Measurements from ENCODE around the gene HPX. TPM values are rescaled to one million over a fixed set of nuclear protein-coding genes. Genes with fewer than 3 reads are reported as not detected.
A peak's percentile ranks its signal among the peaks of the same experiment; 100 is the strongest.

Gene HPX
- total and polyA plus RNA-seq, 2 of the 13 experiments (the other 11 are each of a cell fraction or from before 2014, with no cell fraction given): 9.2 to 57.4 TPM

DNA sequence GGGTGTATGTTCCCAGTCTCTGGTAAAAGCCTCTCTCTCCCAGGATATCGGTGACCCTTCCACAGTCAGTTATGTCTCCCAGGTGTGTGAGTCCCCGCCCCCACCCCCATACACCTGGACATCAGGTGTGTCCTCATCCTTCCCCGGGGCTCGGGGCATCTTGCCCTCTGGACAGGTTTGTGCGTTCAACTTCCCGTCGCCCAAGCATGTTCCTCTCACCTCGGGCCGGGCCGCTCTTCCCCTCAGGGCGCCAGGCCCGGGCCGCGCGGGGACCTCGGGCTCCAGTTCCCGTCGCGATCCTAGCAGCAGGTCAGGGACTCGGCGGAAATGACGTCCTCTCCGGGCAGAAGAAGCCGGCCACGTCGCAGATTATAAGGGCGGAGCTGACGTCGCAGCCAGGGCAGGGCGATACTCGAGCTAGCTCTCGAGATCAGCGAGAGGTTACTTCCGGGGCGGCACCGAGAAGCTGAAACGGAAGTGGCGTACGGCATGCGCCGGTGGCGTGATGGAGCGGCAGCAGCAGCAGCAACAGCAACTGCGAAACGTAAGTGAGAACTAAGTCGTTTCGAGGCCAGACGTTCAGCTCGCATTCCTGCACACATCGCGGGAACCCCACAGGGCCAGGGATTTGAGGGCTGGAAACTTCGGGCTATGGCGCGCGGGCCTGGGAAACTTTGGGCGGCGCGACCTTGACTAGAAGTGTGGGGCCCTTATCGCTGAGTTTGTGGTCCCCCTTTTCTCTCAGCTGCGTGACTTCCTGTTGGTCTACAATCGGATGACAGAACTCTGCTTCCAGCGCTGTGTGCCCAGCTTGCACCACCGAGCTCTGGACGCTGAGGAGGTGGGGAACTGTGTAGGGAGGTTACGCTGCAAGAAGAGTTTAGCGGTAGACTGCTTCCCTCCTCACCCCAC, 40.5 kb upstream of the HPX start, which contains the start of the genes ARFIP2 and TIMM10B (continued):
- TF ChIP-seq, protein P1, sequence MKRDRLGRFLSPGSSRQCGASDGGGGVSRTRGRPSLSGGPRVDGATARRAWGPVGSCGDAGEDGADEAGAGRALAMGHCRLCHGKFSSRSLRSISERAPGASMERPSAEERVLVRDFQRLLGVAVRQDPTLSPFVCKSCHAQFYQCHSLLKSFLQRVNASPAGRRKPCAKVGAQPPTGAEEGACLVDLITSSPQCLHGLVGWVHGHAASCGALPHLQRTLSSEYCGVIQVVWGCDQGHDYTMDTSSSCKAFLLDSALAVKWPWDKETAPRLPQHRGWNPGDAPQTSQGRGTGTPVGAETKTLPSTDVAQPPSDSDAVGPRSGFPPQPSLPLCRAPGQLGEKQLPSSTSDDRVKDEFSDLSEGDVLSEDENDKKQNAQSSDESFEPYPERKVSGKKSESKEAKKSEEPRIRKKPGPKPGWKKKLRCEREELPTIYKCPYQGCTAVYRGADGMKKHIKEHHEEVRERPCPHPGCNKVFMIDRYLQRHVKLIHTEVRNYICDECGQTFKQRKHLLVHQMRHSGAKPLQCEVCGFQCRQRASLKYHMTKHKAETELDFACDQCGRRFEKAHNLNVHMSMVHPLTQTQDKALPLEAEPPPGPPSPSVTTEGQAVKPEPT (CRISPR knock-in tag; IDR thresholded peaks at IDR 0.05; ENCODE audit: low read depth): no peak
- TF ChIP-seq TCF12 (IDR thresholded peaks at IDR 0.05): no peak
- TF ChIP-seq TCF12 (CRISPR knock-in tag; IDR thresholded peaks at IDR 0.05): no peak
- TF ChIP-seq, protein P2, sequence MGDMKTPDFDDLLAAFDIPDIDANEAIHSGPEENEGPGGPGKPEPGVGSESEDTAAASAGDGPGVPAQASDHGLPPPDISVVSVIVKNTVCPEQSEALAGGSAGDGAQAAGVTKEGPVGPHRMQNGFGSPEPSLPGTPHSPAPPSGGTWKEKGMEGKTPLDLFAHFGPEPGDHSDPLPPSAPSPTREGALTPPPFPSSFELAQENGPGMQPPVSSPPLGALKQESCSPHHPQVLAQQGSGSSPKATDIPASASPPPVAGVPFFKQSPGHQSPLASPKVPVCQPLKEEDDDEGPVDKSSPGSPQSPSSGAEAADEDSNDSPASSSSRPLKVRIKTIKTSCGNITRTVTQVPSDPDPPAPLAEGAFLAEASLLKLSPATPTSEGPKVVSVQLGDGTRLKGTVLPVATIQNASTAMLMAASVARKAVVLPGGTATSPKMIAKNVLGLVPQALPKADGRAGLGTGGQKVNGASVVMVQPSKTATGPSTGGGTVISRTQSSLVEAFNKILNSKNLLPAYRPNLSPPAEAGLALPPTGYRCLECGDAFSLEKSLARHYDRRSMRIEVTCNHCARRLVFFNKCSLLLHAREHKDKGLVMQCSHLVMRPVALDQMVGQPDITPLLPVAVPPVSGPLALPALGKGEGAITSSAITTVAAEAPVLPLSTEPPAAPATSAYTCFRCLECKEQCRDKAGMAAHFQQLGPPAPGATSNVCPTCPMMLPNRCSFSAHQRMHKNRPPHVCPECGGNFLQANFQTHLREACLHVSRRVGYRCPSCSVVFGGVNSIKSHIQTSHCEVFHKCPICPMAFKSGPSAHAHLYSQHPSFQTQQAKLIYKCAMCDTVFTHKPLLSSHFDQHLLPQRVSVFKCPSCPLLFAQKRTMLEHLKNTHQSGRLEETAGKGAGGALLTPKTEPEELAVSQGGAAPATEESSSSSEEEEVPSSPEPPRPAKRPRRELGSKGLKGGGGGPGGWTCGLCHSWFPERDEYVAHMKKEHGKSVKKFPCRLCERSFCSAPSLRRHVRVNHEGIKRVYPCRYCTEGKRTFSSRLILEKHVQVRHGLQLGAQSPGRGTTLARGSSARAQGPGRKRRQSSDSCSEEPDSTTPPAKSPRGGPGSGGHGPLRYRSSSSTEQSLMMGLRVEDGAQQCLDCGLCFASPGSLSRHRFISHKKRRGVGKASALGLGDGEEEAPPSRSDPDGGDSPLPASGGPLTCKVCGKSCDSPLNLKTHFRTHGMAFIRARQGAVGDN (CRISPR knock-in tag; IDR thresholded peaks at IDR 0.05): peak; percentile 98
- peak; percentile 60; the same call in 1 of the 2 replicates for TF ChIP-seq ZNF468 (CRISPR knock-in tag; IDR thresholded peaks at IDR 0.05)
- TF ChIP-seq, protein P3, sequence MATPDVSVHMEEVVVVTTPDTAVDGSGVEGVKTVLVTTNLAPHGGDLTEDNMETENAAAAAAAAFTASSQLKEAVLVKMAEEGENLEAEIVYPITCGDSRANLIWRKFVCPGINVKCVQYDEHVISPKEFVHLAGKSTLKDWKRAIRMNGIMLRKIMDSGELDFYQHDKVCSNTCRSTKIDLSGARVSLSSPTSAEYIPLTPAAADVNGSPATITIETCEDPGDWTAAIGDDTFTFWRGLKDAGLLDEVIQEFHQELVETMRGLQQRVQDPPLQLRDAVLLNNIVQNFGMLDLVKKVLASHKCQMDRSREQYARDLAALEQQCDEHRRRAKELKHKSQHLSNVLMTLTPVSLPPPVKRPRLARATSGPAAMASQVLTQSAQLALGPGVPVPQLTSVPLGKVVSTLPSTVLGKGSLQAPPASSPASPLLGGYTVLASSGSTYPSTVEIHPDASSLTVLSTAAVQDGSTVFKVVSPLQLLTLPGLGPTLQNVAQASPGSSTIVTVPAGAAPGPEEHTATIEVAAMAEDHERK (CRISPR knock-in tag; IDR thresholded peaks at IDR 0.05; ENCODE audit: low read depth): peak; percentile 34; the same call in 1 of the 2 replicates
- TF ChIP-seq KDM5A (IDR thresholded peaks at IDR 0.05; ENCODE audit: borderline replicate concordance, low read length): peak; percentile 82
- no peak for TF ChIP-seq RFXANK (CRISPR knock-in tag; IDR thresholded peaks at IDR 0.05)
- no peak for TF ChIP-seq FOXM1 (CRISPR knock-in tag; IDR thresholded peaks at IDR 0.05)
- TF ChIP-seq TOE1 (CRISPR knock-in tag; IDR thresholded peaks at IDR 0.05): no peak; the same call in 1 of the 2 replicates
- TF ChIP-seq ZNF12 (CRISPR knock-in tag; IDR thresholded peaks at IDR 0.05): no peak; the same call in 1 of the 2 replicates
- peak; percentile 22; the same call in 1 of the 2 replicates for TF ChIP-seq ZFP82 (CRISPR knock-in tag; IDR thresholded peaks at IDR 0.05; ENCODE audit: borderline replicate concordance)
- TF ChIP-seq, protein P4, sequence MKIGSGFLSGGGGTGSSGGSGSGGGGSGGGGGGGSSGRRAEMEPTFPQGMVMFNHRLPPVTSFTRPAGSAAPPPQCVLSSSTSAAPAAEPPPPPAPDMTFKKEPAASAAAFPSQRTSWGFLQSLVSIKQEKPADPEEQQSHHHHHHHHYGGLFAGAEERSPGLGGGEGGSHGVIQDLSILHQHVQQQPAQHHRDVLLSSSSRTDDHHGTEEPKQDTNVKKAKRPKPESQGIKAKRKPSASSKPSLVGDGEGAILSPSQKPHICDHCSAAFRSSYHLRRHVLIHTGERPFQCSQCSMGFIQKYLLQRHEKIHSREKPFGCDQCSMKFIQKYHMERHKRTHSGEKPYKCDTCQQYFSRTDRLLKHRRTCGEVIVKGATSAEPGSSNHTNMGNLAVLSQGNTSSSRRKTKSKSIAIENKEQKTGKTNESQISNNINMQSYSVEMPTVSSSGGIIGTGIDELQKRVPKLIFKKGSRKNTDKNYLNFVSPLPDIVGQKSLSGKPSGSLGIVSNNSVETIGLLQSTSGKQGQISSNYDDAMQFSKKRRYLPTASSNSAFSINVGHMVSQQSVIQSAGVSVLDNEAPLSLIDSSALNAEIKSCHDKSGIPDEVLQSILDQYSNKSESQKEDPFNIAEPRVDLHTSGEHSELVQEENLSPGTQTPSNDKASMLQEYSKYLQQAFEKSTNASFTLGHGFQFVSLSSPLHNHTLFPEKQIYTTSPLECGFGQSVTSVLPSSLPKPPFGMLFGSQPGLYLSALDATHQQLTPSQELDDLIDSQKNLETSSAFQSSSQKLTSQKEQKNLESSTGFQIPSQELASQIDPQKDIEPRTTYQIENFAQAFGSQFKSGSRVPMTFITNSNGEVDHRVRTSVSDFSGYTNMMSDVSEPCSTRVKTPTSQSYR (CRISPR knock-in tag; IDR thresholded peaks at IDR 0.05; ENCODE audit: borderline replicate concordance): no peak; the same call in 1 of the 2 replicates
- TF ChIP-seq SMAD3 (CRISPR knock-in tag; IDR thresholded peaks at IDR 0.05): no peak; the same call in 1 of the 2 replicates
- TF ChIP-seq, protein P5, sequence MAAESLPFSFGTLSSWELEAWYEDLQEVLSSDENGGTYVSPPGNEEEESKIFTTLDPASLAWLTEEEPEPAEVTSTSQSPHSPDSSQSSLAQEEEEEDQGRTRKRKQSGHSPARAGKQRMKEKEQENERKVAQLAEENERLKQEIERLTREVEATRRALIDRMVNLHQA (CRISPR knock-in tag; IDR thresholded peaks at IDR 0.05): no peak
- TF ChIP-seq RNF2 (conservative IDR thresholded peaks at IDR 0.05; ENCODE audit: low read depth): peak; percentile 78
- peak; percentile 99 for TF ChIP-seq ZNF264 (CRISPR knock-in tag; IDR thresholded peaks at IDR 0.05)
- peak; percentile 74 for TF ChIP-seq HCFC1 (IDR thresholded peaks at IDR 0.05; ENCODE audit: low read depth, low read length)

All from HepG2 (cell line).